ENCODE results near the gene ATP8B3. TPM values are rescaled to one million over a fixed set of nuclear protein-coding genes. Genes with fewer than 3 reads are reported as not detected.

The ATP8B3 gene
- total and polyA plus RNA-seq, 10 of the 15 experiments (the other 5 are each of a cell fraction or from before 2014, with no cell fraction given): 0.13 to 1.7 (median 0.52) TPM

DNA sequence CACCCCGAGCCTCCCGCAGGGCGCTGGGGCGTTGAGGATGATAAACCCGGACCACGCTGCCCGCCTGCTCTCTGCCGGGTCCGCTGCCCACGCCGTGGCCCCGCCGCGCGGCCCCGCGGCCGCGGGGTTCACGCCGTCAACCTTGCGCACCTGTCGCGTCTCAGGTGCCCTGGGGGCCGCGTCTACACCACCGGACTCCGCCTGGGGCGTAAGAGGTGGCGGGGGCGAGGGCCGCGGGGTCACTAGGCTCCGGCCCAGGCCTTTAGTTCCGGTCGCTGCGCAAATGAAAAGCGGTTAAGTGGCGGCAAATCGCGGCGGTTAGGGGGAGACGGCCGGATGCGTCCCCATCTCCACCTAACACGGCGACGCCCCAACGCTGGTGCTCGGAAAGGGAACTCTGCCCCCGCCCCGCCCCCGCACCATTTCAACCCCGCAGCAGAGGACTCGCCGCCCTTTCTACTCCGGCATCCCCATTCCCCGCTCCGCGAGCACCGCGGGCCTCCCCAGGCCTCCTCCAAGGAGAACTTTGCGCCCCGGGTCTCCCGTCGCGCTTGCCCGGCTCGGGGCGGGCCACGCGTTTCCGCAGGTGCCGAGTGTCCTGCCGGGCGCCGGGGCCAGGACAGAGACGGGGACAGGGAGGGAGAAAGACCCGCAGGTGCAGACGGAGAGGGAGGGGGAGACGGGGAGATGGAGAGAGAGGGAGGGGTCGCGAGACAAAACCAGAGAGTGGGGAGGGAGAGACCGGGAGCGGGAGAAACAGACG lies 54.4 kb downstream of the ATP8B3 start:
- FAIRE-seq: no peak
- SMC1A ChIA-PET (ENCODE audit: uncharacterized antibody, unreplicated experiment): no interaction called here
- 11% methylated on average over 60 of the region's 86 CpGs for WGBS (ENCODE audit: insufficient coverage, insufficient replicate concordance, low lambda C conversion rate, missing lambda C conversion rate)

DNA sequence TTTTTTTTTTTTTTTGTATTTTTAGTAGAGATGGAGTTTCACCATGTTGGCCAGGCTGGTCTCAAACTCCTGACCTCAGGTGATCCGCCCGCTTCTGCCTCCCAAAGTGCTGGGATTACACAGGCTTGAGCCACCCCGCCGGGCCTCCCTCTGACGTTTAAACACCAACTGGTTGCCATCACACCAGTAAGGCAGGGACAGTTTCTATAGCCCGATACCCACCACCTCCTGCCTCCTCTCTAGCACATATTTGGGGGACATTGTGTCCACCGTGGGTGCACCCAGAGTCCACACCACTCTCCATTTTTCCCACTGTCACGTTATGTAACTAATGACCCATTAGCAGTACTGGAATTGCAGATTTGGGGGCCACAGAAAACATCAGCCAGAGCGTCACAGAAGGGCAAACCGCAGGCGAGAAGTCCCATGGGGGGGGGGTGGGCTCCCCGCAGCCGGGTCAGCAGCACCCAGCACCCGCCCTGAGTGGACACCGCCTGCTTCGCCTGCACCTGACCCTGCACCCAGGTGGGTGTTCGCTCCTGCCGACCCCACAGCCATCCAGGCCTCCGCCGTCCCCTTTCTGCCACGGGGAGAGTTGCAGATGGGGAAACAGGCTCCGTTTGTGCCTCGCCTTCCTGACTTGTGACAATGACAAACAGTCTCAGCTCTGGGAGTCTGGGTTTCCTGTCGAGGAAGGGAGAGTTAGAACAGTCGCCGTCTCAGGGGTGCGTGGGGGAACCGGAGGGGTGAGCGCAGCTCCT lies 55.2 kb downstream of the ATP8B3 start:
- no peaks in the 10 kb centered on the region for H3K36me3 ChIP-seq (ENCODE audit: control insufficient read depth in 2 of 2, insufficient read depth in 2 of 2, low read length in 1 of 2)
- ATAC-seq: no peak
- DNase-seq (ENCODE audit: low read depth, low spot score): no peak
- peaks cover 14 to 23% of the 10 kb centered on the region in 2 experiments for H3K27me3 ChIP-seq (replicated peaks in 1 of 2; ENCODE audit: control insufficient read depth in 2 of 2, insufficient read depth in 2 of 2, low read length in 1 of 2)
- no peak overlapping the region for H3K27ac ChIP-seq (ENCODE audit: control insufficient read depth, insufficient read depth)
- H3K4me2 ChIP-seq (ENCODE audit: control insufficient read depth, insufficient read depth): no peak overlapping the region
- H2AFZ ChIP-seq (ENCODE audit: control insufficient read depth, low read depth, low read length): no peak overlapping the region
- H3K9ac ChIP-seq (ENCODE audit: control insufficient read depth, insufficient read depth, low read length): no peak overlapping the region
- RAD21 ChIA-PET (ENCODE audit: unreplicated experiment): no interaction called here
- intact Hi-C loops (cut with micrococcal nuclease; ENCODE audit: unreplicated experiment) (no loop called here), in situ Hi-C loops (cut with MboI) (no loop called here)
- H3K9me3 ChIP-seq (replicated peaks; ENCODE audit: control insufficient read depth, insufficient read depth, low read length): no peaks in the 10 kb centered on the region; the same call in 2 of the 3 replicates
- no peak overlapping the region for H3K4me3 ChIP-seq
- no peak for FAIRE-seq
- CTCF ChIA-PET: no interaction called here
- no peaks in the 10 kb centered on the region for H4K20me1 ChIP-seq (ENCODE audit: control insufficient read depth, insufficient read depth)
- no TSS peak for BruUV-seq (replicated peaks)
- SMC1A ChIA-PET (ENCODE audit: uncharacterized antibody, unreplicated experiment): no interaction called here
- no peaks in the 10 kb centered on the region for H3K79me2 ChIP-seq (ENCODE audit: control insufficient read depth, insufficient read depth, low read length)
- 21% methylated on average over 24 of the region's 29 CpGs for WGBS (ENCODE audit: insufficient coverage, insufficient replicate concordance, low lambda C conversion rate, missing lambda C conversion rate)
- POLR2A ChIA-PET: no interaction called here
- no peaks in the 10 kb centered on the region for H3K4me1 ChIP-seq (ENCODE audit: control insufficient read depth, insufficient read depth, low read length)
- TF ChIP-seq ZBTB4 (CRISPR knock-in tag; IDR thresholded peaks at IDR 0.05) (no peak), PML (IDR thresholded peaks at IDR 0.05; ENCODE audit: low read length) (no peak), TBL1XR1 (IDR thresholded peaks at IDR 0.05; ENCODE audit: low read depth, low read length) (no peak), SMARCA5 (IDR thresholded peaks at IDR 0.05) (no peak), JUNB (IDR thresholded peaks at IDR 0.05) (no peak), ETV6 (conservative IDR thresholded peaks at IDR 0.05 in 1 of 2, IDR thresholded peaks at IDR 0.05 in 1 of 2; ENCODE audit: borderline replicate concordance in 1 of 2, low read depth in 1 of 2) (no peak), RAD21 (IDR thresholded peaks at IDR 0.05; ENCODE audit: insufficient read depth, low read depth, low read length) (no peak), EZH2 (IDR thresholded peaks at IDR 0.05; ENCODE audit: borderline replicate concordance, control insufficient read depth, low read depth, low read length) (no peak)
- TF ChIP-seq, protein P1, sequence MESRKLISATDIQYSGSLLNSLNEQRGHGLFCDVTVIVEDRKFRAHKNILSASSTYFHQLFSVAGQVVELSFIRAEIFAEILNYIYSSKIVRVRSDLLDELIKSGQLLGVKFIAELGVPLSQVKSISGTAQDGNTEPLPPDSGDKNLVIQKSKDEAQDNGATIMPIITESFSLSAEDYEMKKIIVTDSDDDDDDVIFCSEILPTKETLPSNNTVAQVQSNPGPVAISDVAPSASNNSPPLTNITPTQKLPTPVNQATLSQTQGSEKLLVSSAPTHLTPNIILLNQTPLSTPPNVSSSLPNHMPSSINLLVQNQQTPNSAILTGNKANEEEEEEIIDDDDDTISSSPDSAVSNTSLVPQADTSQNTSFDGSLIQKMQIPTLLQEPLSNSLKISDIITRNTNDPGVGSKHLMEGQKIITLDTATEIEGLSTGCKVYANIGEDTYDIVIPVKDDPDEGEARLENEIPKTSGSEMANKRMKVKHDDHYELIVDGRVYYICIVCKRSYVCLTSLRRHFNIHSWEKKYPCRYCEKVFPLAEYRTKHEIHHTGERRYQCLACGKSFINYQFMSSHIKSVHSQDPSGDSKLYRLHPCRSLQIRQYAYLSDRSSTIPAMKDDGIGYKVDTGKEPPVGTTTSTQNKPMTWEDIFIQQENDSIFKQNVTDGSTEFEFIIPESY (IDR thresholded peaks at IDR 0.05): no peak

More for the DNA sequence above, 54.4 kb downstream of the ATP8B3 start:
- RAD21 ChIA-PET (ENCODE audit: unreplicated experiment): no interaction called here
- in situ Hi-C loops (cut with MboI): no loop called here
- Histone ChIP-seq H2AFZ (ENCODE audit: control insufficient read depth, low read depth, low read length) (no peak overlapping the region), H3K9ac (ENCODE audit: control insufficient read depth, insufficient read depth, low read length) (no peak overlapping the region), H3K4me1 (ENCODE audit: control insufficient read depth, insufficient read depth, low read length) (no peaks in the 10 kb centered on the region), H3K4me2 (ENCODE audit: control insufficient read depth, insufficient read depth) (no peak overlapping the region), H3K9me3 (replicated peaks; ENCODE audit: control insufficient read depth, insufficient read depth, low read length) (no peaks in the 10 kb centered on the region; the same call in 2 of the 3 replicates), H3K27ac (ENCODE audit: control insufficient read depth, insufficient read depth) (no peak overlapping the region), H3K4me3 (no peak overlapping the region), H3K27me3 (replicated peaks in 1 of 2; ENCODE audit: control insufficient read depth in 2 of 2, insufficient read depth in 2 of 2, low read length in 1 of 2) (peaks cover 12 to 23% of the 10 kb centered on the region in 2 experiments), H4K20me1 (ENCODE audit: control insufficient read depth, insufficient read depth) (no peaks in the 10 kb centered on the region), H3K79me2 (ENCODE audit: control insufficient read depth, insufficient read depth, low read length) (no peaks in the 10 kb centered on the region), H3K36me3 (ENCODE audit: control insufficient read depth in 2 of 2, insufficient read depth in 2 of 2, low read length in 1 of 2) (no peaks in the 10 kb centered on the region)
- no TSS peak for BruUV-seq (replicated peaks)
- no peak for TF ChIP-seq NFIC (IDR thresholded peaks at IDR 0.05; ENCODE audit: low read depth, low read length)
- TF ChIP-seq HDAC6 (IDR thresholded peaks at IDR 0.05; ENCODE audit: unreplicated experiment): peak; percentile 84
- CTCF ChIA-PET: no interaction called here
- ATAC-seq: no peak
- POLR2A ChIA-PET: no interaction called here
- intact Hi-C loops (cut with micrococcal nuclease; ENCODE audit: unreplicated experiment): no loop called here
- DNase-seq (ENCODE audit: low read depth, low spot score): no peak

Data from GM12878 (cell line).